ENCODE measurements around the gene NTSR1.

NTSR1 gene

DNA sequence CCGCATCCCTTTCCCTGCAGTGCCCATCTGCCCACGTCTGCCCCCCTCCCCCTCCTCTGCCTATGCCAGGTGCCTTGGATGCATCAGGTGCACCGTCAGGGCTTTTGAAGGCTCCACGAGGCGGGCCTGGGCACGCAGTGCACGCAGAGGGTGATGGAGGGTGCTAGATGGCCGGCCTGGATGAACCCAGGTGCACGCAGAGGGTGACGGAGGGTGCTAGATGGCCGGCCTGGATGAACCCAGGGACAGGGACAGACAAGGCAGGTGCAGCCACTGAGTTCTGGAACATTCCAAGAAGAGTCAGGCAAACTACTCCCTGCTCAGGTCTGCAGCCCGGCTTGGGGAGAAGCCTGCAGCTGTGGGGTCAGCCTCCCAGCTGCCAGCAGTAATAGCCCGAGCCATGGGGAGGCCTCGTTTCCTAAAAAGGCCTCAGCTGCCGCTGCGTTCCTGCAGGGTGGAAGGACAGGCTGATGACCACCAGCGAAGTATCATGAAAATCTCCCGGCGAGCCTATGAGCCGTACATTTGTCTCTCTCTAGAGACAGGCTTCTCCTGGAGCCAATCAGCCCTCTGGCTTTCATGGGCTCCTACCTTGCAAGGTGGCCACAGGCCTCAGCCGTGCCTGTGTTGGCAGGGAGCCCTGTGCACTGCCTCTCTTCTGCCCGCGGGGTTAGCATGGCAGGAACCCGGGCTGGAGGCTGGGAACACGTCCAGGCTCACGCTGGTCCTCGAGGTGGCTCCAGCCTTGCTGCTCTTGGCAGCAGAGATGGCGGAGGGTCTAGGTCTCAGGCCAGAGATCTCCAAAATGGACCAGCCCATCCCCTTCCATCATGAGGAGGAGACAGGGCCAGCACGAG lies 29.6 kb downstream of the NTSR1 start:
- H3K4me3 ChIP-seq (ENCODE audit: low read depth, low read length): no peak overlapping the region
- no peak for DNase-seq (ENCODE audit: low read depth)
- TF ChIP-seq, protein P1, sequence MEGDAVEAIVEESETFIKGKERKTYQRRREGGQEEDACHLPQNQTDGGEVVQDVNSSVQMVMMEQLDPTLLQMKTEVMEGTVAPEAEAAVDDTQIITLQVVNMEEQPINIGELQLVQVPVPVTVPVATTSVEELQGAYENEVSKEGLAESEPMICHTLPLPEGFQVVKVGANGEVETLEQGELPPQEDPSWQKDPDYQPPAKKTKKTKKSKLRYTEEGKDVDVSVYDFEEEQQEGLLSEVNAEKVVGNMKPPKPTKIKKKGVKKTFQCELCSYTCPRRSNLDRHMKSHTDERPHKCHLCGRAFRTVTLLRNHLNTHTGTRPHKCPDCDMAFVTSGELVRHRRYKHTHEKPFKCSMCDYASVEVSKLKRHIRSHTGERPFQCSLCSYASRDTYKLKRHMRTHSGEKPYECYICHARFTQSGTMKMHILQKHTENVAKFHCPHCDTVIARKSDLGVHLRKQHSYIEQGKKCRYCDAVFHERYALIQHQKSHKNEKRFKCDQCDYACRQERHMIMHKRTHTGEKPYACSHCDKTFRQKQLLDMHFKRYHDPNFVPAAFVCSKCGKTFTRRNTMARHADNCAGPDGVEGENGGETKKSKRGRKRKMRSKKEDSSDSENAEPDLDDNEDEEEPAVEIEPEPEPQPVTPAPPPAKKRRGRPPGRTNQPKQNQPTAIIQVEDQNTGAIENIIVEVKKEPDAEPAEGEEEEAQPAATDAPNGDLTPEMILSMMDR (IDR thresholded peaks at IDR 0.05; ENCODE audit: control insufficient read depth, extremely low read depth, insufficient read depth): no peak

DNA sequence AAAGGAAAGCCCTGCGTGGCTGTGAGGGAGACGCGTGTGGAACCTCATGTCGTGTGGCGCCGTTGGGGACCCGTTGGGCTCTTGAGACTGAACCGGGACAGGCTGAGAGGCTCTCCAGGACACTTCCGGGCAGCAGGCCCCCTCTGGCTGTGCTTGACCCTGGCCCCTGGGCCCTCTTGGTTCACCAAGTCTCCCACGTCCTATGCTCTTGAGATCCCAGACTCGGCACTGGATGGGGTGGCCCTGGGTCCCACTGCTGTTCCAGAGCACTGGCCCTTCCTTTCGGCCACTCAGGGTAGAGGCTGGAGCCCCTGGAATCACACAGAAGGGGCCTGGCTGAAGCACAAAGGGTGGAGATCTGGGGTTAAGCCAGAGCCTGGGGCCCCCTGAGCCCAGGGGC lies 30.4 kb downstream of the NTSR1 start:
- DNase-seq (ENCODE audit: low read depth): no peak
- TF ChIP-seq, protein P1 (IDR thresholded peaks at IDR 0.05; ENCODE audit: control insufficient read depth, extremely low read depth, insufficient read depth): no peak
- H3K4me3 ChIP-seq (ENCODE audit: low read depth, low read length): no peak overlapping the region

DNA sequence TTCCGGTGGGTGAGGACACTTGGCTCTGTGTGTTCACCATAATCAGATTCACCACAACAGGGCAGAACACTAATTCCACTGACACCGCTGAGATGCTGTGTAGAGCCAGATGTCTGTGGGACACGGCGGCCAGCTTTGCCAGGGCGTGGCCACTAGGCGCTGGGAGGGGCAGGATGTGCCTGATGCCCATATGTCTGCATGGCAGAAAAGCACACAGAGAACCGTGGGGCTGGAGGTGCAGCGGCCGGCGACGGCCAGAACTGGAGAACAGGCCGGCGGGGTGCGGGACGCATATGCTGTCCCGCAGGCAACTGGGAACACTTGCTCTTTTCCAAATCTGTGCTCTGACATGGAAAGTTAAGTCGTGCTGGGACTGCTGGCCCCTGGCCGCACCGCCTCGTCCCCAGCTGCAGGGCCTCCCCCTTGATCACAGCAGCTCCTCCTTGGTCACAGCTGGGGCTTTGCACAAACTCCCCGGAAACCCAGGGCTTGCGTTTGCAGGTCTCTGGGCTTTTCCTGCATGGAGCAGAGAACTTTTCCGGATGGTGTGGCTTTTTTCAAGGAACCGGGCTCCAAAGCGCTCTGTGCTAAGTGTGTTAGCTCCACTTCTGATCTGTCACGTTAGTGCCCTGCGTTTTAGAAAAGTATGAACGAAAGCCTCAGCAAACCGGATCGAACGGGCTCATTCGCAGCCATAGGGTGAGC lies 31.1 kb downstream of the NTSR1 start:
- DNase-seq (ENCODE audit: low read depth): no peak
- TF ChIP-seq, protein P1 (IDR thresholded peaks at IDR 0.05; ENCODE audit: control insufficient read depth, extremely low read depth, insufficient read depth): no peak
- H3K4me3 ChIP-seq (ENCODE audit: low read depth, low read length): no peak overlapping the region

DNA sequence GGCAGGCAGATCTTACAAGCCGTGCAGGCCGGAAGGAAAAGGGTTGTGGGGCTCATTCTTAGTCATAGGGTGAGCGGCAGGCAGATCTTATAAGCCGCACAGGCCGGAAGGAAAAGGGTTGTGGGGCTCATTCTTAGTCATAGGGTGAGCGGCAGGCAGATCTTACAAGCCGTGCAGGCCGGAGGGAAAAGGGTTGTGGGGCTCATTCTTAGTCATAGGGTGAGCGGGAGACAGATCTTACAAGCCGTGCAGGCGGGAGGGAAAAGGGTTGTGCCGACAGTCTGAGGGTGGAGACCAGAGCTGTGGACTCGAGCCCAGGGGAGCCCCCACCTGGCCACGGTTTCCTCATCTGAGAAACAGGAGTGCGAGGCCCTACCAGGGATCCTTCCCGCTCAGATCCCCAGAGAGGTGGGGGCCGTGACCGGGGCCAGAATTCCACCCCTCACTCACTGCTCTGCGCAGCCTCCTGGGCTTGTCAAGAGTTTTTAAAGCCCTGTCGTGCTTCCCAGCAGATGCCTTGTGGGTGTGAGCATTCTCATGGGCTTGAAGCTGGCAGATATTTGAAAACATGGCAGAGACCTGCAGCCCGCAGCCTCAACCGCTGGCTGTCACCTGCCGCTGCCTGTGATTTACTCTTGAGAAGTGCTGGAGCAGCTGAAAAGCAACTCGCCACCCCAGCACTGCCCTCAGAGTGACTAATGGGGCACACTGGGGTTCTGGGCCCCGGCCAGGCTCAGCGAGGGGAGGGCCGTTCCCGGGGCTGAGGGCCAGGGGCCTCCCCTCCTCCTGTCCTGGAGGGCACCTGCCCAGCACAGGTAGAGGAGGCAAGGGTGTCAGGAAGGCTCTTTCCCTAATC lies 31.9 kb downstream of the NTSR1 start:
- TF ChIP-seq, protein P1 (IDR thresholded peaks at IDR 0.05; ENCODE audit: control insufficient read depth, extremely low read depth, insufficient read depth): no peak
- no peak overlapping the region for H3K4me3 ChIP-seq (ENCODE audit: low read depth, low read length)
- DNase-seq (ENCODE audit: low read depth): no peak

DNA sequence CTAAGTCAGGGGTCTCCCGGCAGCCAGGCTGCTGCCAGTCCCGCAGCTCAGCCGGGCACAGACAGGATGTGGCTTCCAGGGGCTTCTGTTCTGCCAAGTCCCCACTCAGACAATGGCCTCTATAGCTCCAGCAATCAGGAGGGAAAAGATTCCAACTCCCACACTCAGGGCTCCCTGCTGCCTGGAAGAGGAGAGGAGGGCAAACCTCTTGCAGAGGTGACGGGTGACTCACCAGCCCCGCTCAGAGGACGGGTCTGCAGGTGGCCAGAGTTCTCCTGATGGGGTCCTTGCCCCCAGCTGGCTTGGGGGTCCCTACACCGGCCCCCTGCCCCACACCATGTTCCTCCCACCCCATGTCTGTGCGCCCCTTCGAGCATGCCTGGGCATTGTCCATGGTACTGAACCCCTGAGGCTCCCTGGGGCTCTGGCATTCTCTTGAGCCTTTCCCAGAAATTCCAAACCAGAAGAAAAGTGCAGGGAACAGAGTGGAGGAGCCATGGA lies 32.6 kb downstream of the NTSR1 start:
- no peak for DNase-seq (ENCODE audit: low read depth)
- TF ChIP-seq, protein P1 (IDR thresholded peaks at IDR 0.05; ENCODE audit: control insufficient read depth, extremely low read depth, insufficient read depth): no peak
- no peak overlapping the region for H3K4me3 ChIP-seq (ENCODE audit: low read depth, low read length)

DNA sequence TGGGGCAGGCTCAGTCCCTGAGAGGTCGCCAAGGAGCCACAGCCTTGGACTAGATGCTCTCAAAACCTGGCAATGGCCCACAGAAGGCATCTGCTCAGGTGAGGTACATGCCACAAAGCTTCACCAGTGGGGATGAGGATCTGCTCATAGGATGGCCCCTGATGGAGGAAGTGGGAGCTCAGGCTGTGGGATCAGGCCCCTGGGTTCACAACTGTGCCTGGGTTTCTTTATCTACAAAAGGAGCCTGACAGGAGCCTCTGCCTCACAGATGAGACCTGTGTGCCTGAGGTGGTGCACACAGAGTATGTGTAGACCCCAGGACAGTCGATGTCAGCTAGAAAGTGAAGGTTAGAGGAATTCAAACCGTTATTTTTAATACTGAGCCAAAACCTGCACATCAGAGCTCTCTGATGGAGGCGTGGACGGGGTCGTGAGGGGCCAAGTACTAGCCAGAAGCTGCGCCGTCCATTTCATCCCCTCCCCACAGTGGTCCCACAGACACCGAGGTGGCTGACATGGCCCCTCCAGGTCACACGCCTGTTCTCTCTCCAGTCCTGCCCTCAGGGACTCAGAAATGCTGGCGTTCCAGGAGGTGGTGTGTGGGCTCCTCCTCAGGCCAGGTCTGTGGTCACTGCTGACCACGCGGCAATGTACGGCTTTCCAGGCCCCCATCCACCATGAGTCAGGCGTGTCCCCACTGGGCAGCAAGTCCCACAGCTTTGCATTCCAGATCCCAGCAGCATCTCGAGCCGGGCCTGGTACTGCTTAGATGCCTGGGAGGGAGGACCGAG lies 33.3 kb downstream of the NTSR1 start:
- DNase-seq (ENCODE audit: low read depth): no peak
- no peak overlapping the region for H3K4me3 ChIP-seq (ENCODE audit: low read depth, low read length)
- TF ChIP-seq, protein P1 (IDR thresholded peaks at IDR 0.05; ENCODE audit: control insufficient read depth, extremely low read depth, insufficient read depth): no peak
